ENCODE data around the gene SF3B1.
A peak's percentile ranks its signal among the peaks of the same experiment; 100 is the strongest.
"Not testable (repeated sequence)": the region's sequence is repeated elsewhere in the genome, so short reads cannot be mapped to it uniquely, and the experiment has no call there.

Gene SF3B1

DNA sequence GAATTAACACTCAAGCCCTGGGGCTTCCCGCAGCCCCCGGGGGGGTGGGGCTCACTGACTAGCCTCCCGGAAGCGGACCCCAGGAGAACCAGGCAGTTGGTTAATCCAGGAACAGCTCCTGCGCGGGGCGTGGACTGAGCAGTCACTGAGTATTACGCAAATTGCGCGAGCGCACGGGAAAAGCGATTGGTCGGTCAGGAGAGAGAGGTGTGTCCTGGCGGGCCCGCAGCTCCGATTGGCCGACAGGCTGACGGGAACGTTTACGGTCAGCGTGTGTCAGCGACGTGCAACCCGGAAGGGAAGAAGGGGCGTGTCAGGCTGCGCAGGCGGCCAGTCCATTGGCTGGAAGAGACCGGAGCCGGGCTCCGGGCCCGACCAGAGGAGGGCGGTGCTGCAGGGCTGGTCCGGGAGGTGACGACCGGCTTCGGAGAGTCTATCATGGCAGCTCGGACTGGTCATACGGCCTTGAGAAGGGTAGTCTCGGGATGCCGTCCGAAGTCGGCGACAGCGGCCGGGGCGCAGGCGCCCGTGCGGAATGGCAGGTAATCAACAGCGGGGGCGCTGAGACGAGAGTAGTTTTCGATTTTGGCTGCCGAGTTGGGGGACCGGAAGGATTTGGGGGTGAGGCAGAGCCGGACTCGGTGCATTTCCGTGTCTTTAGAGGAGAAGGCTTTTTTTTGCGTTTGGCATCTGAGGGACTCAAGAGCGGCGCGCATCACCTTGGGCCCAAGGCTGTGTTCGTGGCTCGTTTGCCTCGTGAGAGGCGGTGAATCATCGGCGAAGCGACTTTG, 18.5 kb upstream of the SF3B1 start, which contains the start of gene COQ10B:
TSS of gene COQ10B (plus strand) at position 430 of the 791 bp plus-strand sequence. CDS start at position 439, 9 bp downstream.
- TF ChIP-seq, protein P1, sequence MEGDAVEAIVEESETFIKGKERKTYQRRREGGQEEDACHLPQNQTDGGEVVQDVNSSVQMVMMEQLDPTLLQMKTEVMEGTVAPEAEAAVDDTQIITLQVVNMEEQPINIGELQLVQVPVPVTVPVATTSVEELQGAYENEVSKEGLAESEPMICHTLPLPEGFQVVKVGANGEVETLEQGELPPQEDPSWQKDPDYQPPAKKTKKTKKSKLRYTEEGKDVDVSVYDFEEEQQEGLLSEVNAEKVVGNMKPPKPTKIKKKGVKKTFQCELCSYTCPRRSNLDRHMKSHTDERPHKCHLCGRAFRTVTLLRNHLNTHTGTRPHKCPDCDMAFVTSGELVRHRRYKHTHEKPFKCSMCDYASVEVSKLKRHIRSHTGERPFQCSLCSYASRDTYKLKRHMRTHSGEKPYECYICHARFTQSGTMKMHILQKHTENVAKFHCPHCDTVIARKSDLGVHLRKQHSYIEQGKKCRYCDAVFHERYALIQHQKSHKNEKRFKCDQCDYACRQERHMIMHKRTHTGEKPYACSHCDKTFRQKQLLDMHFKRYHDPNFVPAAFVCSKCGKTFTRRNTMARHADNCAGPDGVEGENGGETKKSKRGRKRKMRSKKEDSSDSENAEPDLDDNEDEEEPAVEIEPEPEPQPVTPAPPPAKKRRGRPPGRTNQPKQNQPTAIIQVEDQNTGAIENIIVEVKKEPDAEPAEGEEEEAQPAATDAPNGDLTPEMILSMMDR (IDR thresholded peaks at IDR 0.05) = no peak
- peak; percentile 96 for DNase-seq
- Mint-ChIP-seq H3K27me3 (ENCODE audit: low read depth, poor library complexity) (no peaks in the 10 kb centered on the region), H3K27ac (peak within 1 kb of the TSS; percentile 100), H3K4me3 (peak within 1 kb of the TSS; percentile 97), H3K4me1 (peaks cover 25% of the 10 kb centered on the region), H3K9me3 (no peaks in the 10 kb centered on the region), H3K36me3 (ENCODE audit: low read depth) (no peaks in the 10 kb centered on the region)

GRCh38 chr2:197452754-197453122, 17.9 kb upstream of the SF3B1 start:
- TF ChIP-seq, protein P1 (IDR thresholded peaks at IDR 0.05) = no peak
- DNase-seq = no peak
- Mint-ChIP-seq H3K9me3 (no peaks in the 10 kb centered on the region), H3K27me3 (ENCODE audit: low read depth, poor library complexity) (no peaks in the 10 kb centered on the region), H3K4me1 (peaks cover 25% of the 10 kb centered on the region), H3K4me3 (peak overlapping the region; percentile 97), H3K27ac (peak overlapping the region; percentile 100), H3K36me3 (ENCODE audit: low read depth) (no peaks in the 10 kb centered on the region)

DNA sequence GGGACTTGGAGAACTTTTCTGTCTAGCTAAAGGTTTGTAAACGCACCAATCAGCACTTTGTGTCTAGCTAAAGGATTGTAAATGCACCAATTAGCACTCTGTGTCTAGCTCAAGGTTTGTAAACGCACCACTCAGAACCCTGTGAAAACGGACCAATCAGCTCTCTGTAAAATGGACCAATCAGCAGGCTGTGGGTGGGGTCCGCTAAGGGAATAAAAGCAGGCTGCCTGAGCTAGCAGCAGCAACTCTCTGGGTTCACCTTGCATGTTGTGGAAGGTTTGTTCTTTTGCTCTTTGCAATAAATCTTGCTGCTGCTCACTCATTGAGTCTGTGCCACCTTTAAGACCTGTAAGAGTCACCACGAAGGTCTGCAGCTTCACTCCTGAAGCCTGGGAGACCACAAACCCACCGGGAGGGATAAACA, 16.1 kb upstream of the SF3B1 start:
- DNase-seq; H3K4me3 Mint-ChIP-seq; H3K9me3 Mint-ChIP-seq; H3K36me3 Mint-ChIP-seq (ENCODE audit: low read depth); H3K27ac Mint-ChIP-seq; H3K27me3 Mint-ChIP-seq (ENCODE audit: low read depth, poor library complexity): not testable (repeated sequence)
- H3K4me1 Mint-ChIP-seq = peaks cover 26% of the 10 kb centered on the region

- H3K4me1 Mint-ChIP-seq = peaks cover 31% of the 10 kb centered on the region
- TF ChIP-seq, protein P1 (IDR thresholded peaks at IDR 0.05) = no peak
- H3K9me3 Mint-ChIP-seq = no peaks in the 10 kb centered on the region
- DNase-seq = no peak
- no peaks in the 10 kb centered on the region for H3K27me3 Mint-ChIP-seq (ENCODE audit: low read depth, poor library complexity)
- H3K27ac Mint-ChIP-seq = no peak overlapping the region
- H3K4me3 Mint-ChIP-seq = no peak overlapping the region
- H3K36me3 Mint-ChIP-seq (ENCODE audit: low read depth) = no peaks in the 10 kb centered on the region
Measured at GRCh38 chr2:197450465-197450864, 15.6 kb upstream of the SF3B1 start.

DNA sequence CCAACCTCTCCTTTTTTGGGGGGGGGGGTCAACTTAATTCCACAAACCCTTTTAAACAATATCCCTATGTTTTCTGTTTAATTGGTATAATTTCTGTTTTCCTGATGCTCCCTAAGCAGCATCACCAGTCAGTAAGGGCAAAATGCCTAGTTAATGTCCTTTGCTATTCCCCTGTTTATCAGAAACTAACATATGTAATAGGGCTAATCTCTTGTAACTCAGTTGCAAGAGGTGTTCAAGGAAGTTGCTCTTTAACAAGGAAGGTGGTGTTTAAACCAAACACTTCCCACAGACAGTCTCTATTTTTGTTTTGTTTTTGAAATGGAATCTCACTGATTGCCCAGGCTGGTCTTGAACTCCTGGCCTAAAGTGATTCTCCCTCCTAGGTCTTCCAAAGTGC, 12.0 kb upstream of the SF3B1 start:
- peaks cover 3% of the 10 kb centered on the region for H3K27me3 Mint-ChIP-seq (ENCODE audit: low read depth, poor library complexity)
- no peaks in the 10 kb centered on the region for H3K9me3 Mint-ChIP-seq
- no peak for DNase-seq
- peaks cover 8% of the 10 kb centered on the region for H3K4me1 Mint-ChIP-seq
- H3K36me3 Mint-ChIP-seq (ENCODE audit: low read depth) = no peaks in the 10 kb centered on the region
- H3K27ac Mint-ChIP-seq = no peak overlapping the region
- TF ChIP-seq, protein P1 (IDR thresholded peaks at IDR 0.05) = no peak
- H3K4me3 Mint-ChIP-seq = no peak overlapping the region

GRCh38 chr2:197445746-197446145, 10.9 kb upstream of the SF3B1 start:
- Mint-ChIP-seq H3K4me3 (no peak overlapping the region), H3K9me3 (no peaks in the 10 kb centered on the region), H3K4me1 (peaks cover 8% of the 10 kb centered on the region), H3K27ac (no peak overlapping the region), H3K36me3 (ENCODE audit: low read depth) (no peaks in the 10 kb centered on the region), H3K27me3 (ENCODE audit: low read depth, poor library complexity) (peaks cover 13% of the 10 kb centered on the region)
- DNase-seq = no peak
- TF ChIP-seq, protein P1 (IDR thresholded peaks at IDR 0.05) = no peak
